Uterus (tissue), 4 donors: ENCODE results near the gene LRP1. TPM values are rescaled to one million over a fixed set of nuclear protein-coding genes. Genes with fewer than 3 reads are reported as not detected.

Source experiments
- DNase-seq, 2 donors: peaks; one replicate each; pipeline ENCODE4 v3.0.0-alpha.2; 2019 to 2020
- H3K27ac ChIP-seq, 2 donors: fragments of 200-600 bp; sonication (generic); 1 replicate in 1 of 2; 2 replicates in 1 of 2; pipeline ENCODE4 v1.5.1; 2016 to 2018
- H3K27me3 ChIP-seq, 2 donors: fragments of 200-600 bp; sonication (generic); one replicate each; pipeline ENCODE4 v1.5.1; 2018 to 2019; ENCODE audit warnings: control low read depth in 1 of 2
- H3K36me3 ChIP-seq, 2 donors: fragments of 200-600 bp; sonication (generic); one replicate each; pipeline ENCODE4 v1.5.1; 2019; ENCODE audit warnings: control low read depth in 1 of 2
- H3K4me1 ChIP-seq, 2 donors: fragments of 200-600 bp; sonication (generic); one replicate each; pipeline ENCODE4 v1.5.1; 2018 to 2019; ENCODE audit warnings: control low read depth in 1 of 2
- H3K4me3 ChIP-seq, 2 donors: fragments of 200-600 bp; sonication (generic); 1 replicate in 1 of 2; 2 replicates in 1 of 2; pipeline ENCODE4 v1.5.1; 2018 to 2019; ENCODE audit warnings: mild to moderate bottlenecking in 1 of 2
- H3K9me3 ChIP-seq, 2 donors: fragments of 200-600 bp; sonication (generic); one replicate each; pipeline ENCODE4 v1.5.1; 2019; ENCODE audit warnings: control low read depth in 1 of 2
- CTCF ChIP-seq, 4 experiments: fragments of 200-600 bp in 2 of 4; fragments of 450-650 bp in 2 of 4; sonication (generic) in 2 of 4; IDR thresholded peaks; one replicate each; pipeline ENCODE4 v1.5.1; 2016 to 2019; ENCODE audit warnings: antibody characterized with exemption in 4 of 4, mild to moderate bottlenecking in 2 of 4, moderate library complexity in 1 of 4
- POLR2A ChIP-seq, 2 donors: fragments of 450-650 bp; IDR thresholded peaks; one replicate each; pipeline ENCODE4 v1.6.1; 2016; ENCODE audit warnings: antibody characterized with exemption in 2 of 2, mild to moderate bottlenecking in 1 of 2, moderate library complexity in 1 of 2
- intact Hi-C: fragments of 100-400 bp; cut with DNase I; formaldehyde crosslinking; loops from one replicate; pipeline ENCODE4 v1.15.1; 2023; ENCODE audit warnings: low total_unique reads
- total RNA-seq, 4 donors: library from RNA; depleted of rRNA in 3 of 4; stranded (reverse); fragments of >200 nt in 3 of 4; gene quantifications; one replicate each; pipeline versions ENCODE4 v1.1.0 to v1.2.4, GENCODE V29; 2014 to 2023
- donor health status: DM: yes; HTN: yes; CAD: no.

Gene LRP1
- total RNA-seq, 4 donors from 2014 or later = 164 to 507 (median 318) TPM

- no peak for DNase-seq
- intact Hi-C loops = no loop called here
- TF ChIP-seq POLR2A (IDR thresholded peaks at IDR 0.05) = no peak
- TF ChIP-seq CTCF (IDR thresholded peaks at IDR 0.05) = no peak
- H3K9me3 ChIP-seq = no peaks in the 10 kb centered on the region
- H3K27me3 ChIP-seq = no peaks in the 10 kb centered on the region
- H3K27ac ChIP-seq = peak overlapping the region; percentile 96 to 99
- H3K4me3 ChIP-seq = no peak overlapping the region
- H3K36me3 ChIP-seq = no peaks in the 10 kb centered on the region
- H3K4me1 ChIP-seq = peaks cover 22 to 35% of the 10 kb centered on the region in 2 donors
These were observed 33.8 kb upstream of the LRP1 start for GRCh38 chr12:57094208-57095160.

GRCh38 chr12:57095440-57095839 lies 32.8 kb upstream of the LRP1 start:
- peaks cover 22 to 34% of the 10 kb centered on the region in 2 donors for H3K4me1 ChIP-seq
- no peak for DNase-seq
- H3K4me3 ChIP-seq = no peak overlapping the region
- peak overlapping the region; percentile 96 to 99 for H3K27ac ChIP-seq
- intact Hi-C loops = no loop called here
- H3K27me3 ChIP-seq = no peaks in the 10 kb centered on the region
- H3K9me3 ChIP-seq = no peaks in the 10 kb centered on the region
- no peak for TF ChIP-seq POLR2A (IDR thresholded peaks at IDR 0.05)
- TF ChIP-seq CTCF (IDR thresholded peaks at IDR 0.05) = no peak
- no peaks in the 10 kb centered on the region for H3K36me3 ChIP-seq

GRCh38 chr12:57096099-57096572 lies 32.1 kb upstream of the LRP1 start:
- Histone ChIP-seq H3K9me3 (no peaks in the 10 kb centered on the region), H3K36me3 (no peaks in the 10 kb centered on the region), H3K27me3 (no peaks in the 10 kb centered on the region), H3K4me3 (no peak overlapping the region), H3K27ac (no peak overlapping the region), H3K4me1 (peaks cover 21 to 27% of the 10 kb centered on the region in 2 donors)
- no peak for DNase-seq
- intact Hi-C loops = no loop called here
- TF ChIP-seq POLR2A (IDR thresholded peaks at IDR 0.05) = no peak
- TF ChIP-seq CTCF (IDR thresholded peaks at IDR 0.05) = no peak

GRCh38 chr12:57096748-57097553 lies 31.3 kb upstream of the LRP1 start:
- Histone ChIP-seq H3K9me3 (no peaks in the 10 kb centered on the region), H3K4me1 (peaks cover 16 to 19% of the 10 kb centered on the region in 2 donors), H3K27me3 (no peaks in the 10 kb centered on the region), H3K27ac (no peak overlapping the region), H3K4me3 (no peak overlapping the region), H3K36me3 (no peaks in the 10 kb centered on the region)
- intact Hi-C loops = no loop called here
- DNase-seq = no peak
- TF ChIP-seq POLR2A (IDR thresholded peaks at IDR 0.05) = no peak
- TF ChIP-seq CTCF (IDR thresholded peaks at IDR 0.05) = no peak

GRCh38 chr12:57097554-57097835 lies 30.8 kb upstream of the LRP1 start:
- no peak overlapping the region for H3K27ac ChIP-seq
- TF ChIP-seq CTCF (IDR thresholded peaks at IDR 0.05) = no peak
- no peak for TF ChIP-seq POLR2A (IDR thresholded peaks at IDR 0.05)
- peaks cover 13 to 16% of the 10 kb centered on the region in 2 donors for H3K4me1 ChIP-seq
- intact Hi-C loops = no loop called here
- H3K27me3 ChIP-seq = no peaks in the 10 kb centered on the region
- no peaks in the 10 kb centered on the region for H3K36me3 ChIP-seq
- no peak for DNase-seq
- H3K9me3 ChIP-seq = no peaks in the 10 kb centered on the region
- no peak overlapping the region for H3K4me3 ChIP-seq
